Loucy (cell line): ENCODE results near the gene BANK1.

Experiments
- H2AFZ ChIP-seq: fragments of 200-600 bp; sonication (generic); 2 replicates; pipeline ENCODE4 v1.6.0; 2016; ENCODE audit warnings: antibody characterized with exemption, mild to moderate bottlenecking, low read length, moderate library complexity
- H3F3A ChIP-seq: fragments of 200-600 bp; 2 replicates; pipeline ENCODE4 v1.6.0; 2016; ENCODE audit warnings: antibody characterized with exemption, low read depth, mild to moderate bottlenecking
- H3K27me3 ChIP-seq: fragments of 200-600 bp; sonication (generic); 2 replicates; pipeline ENCODE4 v1.6.1; 2014; ENCODE audit warnings: low read length, mild to moderate bottlenecking; ENCODE audit not compliant: insufficient read depth, poor library complexity, severe bottlenecking
- H3K36me3 ChIP-seq: fragments of 200-600 bp; sonication (generic); 2 replicates; pipeline ENCODE4 v1.6.1; 2016; ENCODE audit warnings: low read length; ENCODE audit not compliant: insufficient read depth
- H3K4me1 ChIP-seq: fragments of 200-600 bp; sonication (generic); 2 replicates; pipeline ENCODE4 v1.5.1; 2014; ENCODE audit warnings: low read length, mild to moderate bottlenecking; ENCODE audit not compliant: insufficient read depth, poor library complexity, severe bottlenecking
- H3K4me2 ChIP-seq: fragments of 200-600 bp; sonication (generic); 2 replicates; pipeline ENCODE4 v1.6.0; 2014; ENCODE audit warnings: antibody characterized with exemption, low read length, low read depth, mild to moderate bottlenecking; ENCODE audit not compliant: poor library complexity, severe bottlenecking
- H3K4me3 ChIP-seq: fragments of 200-600 bp; sonication (generic); 2 replicates; pipeline ENCODE4 v1.5.1; 2014; ENCODE audit warnings: low read length, mild to moderate bottlenecking, mixed read lengths; ENCODE audit not compliant: poor library complexity, severe bottlenecking
- H3K79me2 ChIP-seq: fragments of 200-600 bp; sonication (generic); 2 replicates; pipeline ENCODE4 v1.6.1; 2014; ENCODE audit warnings: low read length; ENCODE audit not compliant: insufficient read depth
- H3K9ac ChIP-seq: fragments of 200-600 bp; sonication (generic); 2 replicates; pipeline ENCODE4 v1.6.0; 2014; ENCODE audit warnings: mild to moderate bottlenecking, low read depth, low read length, moderate library complexity; ENCODE audit not compliant: poor library complexity, severe bottlenecking
- H3K9me2 ChIP-seq: fragments of 200-600 bp; sonication (generic); replicated peaks from 2 replicates; pipeline ENCODE4 v1.6.1; 2016; ENCODE audit warnings: low read depth, low read length, mixed read lengths
- H3K9me3 ChIP-seq: fragments of 200-600 bp; sonication (generic); 2 replicates; pipeline ENCODE4 v1.6.1; 2014; ENCODE audit warnings: mild to moderate bottlenecking, antibody characterized with exemption, low read length, low read depth; ENCODE audit not compliant: insufficient read depth
- H4K20me1 ChIP-seq: fragments of 200-600 bp; sonication (generic); 2 replicates; pipeline ENCODE4 v1.6.0; 2014; ENCODE audit warnings: antibody characterized with exemption, low read length, mild to moderate bottlenecking; ENCODE audit not compliant: insufficient read depth, poor library complexity, severe bottlenecking
- CTCF ChIP-seq: fragments of 200-600 bp; sonication (generic); conservative IDR thresholded peaks from 2 replicates; pipeline ENCODE4 v1.5.1; 2014; ENCODE audit warnings: mild to moderate bottlenecking, antibody characterized with exemption, low read length
- EZH2phosphoT487 ChIP-seq: fragments of 200-600 bp; IDR thresholded peaks from 2 replicates; pipeline ENCODE4 v1.6.1; 2018; ENCODE audit warnings: antibody characterized with exemption, mild to moderate bottlenecking, moderate library complexity, borderline replicate concordance

BANK1 gene

GRCh38 chr4:102120846-102121245 is 330.3 kb downstream of the BANK1 start:
- Histone ChIP-seq H3K36me3 (no peaks in the 10 kb centered on the region), H3K9me3 (peaks cover 5% of the 10 kb centered on the region; the same call in 1 of the 2 replicates), H3K9me2 (no peaks in the 10 kb centered on the region), H3K4me1 (no peaks in the 10 kb centered on the region), H3F3A (no peaks in the 10 kb centered on the region), H3K4me3 (no peak overlapping the region), H3K79me2 (no peaks in the 10 kb centered on the region), H3K9ac (no peak overlapping the region), H2AFZ (no peak overlapping the region), H4K20me1 (no peaks in the 10 kb centered on the region), H3K4me2 (no peak overlapping the region), H3K27me3 (no peaks in the 10 kb centered on the region)
- no peak for TF ChIP-seq EZH2phosphoT487
- TF ChIP-seq CTCF: no peak
